Stimulated activated CD8-positive, alpha-beta memory T cell treated with anti-CD3 and anti-CD28 coated beads, Interleukin-4, amount 100 ng/mL, for 4 hours (primary cell): ENCODE measurements around the gene PPP2R2D.
"Not testable (repeated sequence)": the region's sequence is repeated elsewhere in the genome, so short reads cannot be mapped to it uniquely, and the experiment has no call there.

Experiments
- DNase-seq, 2 donors: peaks; one replicate each; pipeline ENCODE4 v3.0.0-alpha.2; 2020; ENCODE audit warnings: low read depth in 2 of 2, low spot score in 1 of 2

The PPP2R2D gene

DNA sequence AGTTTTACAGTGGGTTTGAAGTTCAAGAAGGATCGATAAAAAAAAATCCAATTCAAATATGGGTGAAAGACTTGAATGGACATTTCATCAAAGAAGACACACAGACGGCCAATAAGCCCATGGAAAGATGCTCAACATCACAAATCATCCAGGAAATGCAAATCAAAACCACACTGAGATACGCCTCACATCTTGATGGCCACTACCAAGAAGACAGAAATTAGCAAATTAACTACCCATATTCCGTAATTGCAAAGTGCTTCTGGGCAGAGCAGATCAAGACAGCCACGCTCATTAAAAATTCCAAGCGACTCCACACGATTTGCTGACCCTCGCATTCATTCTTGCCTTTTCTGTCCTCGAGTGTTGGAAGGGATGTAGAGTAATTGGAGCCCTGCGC is 34.1 kb upstream of the PPP2R2D start:
- DNase-seq = no peak

DNA sequence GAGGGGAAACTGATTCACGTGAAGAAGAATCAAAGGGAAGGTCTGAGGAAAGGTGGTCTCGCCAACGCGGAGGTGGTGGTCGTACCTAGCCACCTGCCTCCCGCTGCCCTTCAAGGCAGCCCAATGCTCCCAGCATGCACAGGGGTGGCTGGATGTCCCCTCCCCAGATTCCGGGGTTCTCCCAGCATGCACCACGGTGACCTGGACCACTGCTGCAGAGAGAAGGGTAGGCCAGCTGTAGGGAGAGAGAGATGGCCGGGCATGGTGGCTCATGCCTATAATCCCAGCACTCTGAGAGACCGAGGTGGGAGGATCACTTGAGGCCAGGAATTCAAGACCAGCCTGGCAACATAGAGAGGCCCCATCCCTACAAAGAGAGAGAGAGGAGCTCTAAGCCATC is 32.4 kb upstream of the PPP2R2D start:
- no peak for DNase-seq

DNA sequence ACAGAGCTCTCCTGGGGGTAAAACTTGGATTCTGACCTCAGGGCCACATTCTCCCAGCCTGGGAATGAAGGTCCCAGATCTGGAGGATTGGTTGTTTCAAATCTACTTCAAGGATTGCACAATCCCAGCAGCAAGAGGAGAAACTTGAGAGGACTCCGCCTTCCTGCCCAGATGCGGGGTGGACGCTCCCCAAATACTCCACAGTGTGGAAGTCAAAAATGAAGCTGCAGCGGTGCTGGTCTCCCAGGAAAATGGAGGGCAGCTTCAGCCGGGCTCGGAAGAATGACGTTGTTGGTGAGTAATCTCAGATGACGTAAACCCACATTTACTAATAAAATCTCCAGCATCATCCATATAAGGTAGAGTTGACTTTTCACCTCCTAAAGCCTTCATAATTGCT is 31.5 kb upstream of the PPP2R2D start:
- DNase-seq = no peak

DNA sequence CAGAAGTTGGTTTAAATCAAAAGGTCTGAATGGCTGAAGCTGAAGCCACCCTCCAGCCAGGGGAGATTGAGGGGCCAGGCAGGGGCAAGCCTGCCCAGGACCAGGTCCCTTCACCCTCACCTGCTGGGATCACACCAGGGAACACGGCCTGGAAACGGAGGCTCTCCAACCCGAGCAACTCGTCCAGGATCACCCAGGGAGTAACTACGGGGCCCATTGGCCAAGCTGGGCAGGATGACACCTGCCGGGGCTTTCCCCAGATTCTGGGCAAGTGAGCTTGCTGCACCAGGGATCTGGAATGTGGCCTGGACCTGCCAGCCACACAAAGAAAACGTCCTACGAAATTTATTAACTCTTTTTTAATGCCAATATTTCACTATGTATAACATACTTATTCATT is 30.4 kb upstream of the PPP2R2D start:
- no peak for DNase-seq

DNA sequence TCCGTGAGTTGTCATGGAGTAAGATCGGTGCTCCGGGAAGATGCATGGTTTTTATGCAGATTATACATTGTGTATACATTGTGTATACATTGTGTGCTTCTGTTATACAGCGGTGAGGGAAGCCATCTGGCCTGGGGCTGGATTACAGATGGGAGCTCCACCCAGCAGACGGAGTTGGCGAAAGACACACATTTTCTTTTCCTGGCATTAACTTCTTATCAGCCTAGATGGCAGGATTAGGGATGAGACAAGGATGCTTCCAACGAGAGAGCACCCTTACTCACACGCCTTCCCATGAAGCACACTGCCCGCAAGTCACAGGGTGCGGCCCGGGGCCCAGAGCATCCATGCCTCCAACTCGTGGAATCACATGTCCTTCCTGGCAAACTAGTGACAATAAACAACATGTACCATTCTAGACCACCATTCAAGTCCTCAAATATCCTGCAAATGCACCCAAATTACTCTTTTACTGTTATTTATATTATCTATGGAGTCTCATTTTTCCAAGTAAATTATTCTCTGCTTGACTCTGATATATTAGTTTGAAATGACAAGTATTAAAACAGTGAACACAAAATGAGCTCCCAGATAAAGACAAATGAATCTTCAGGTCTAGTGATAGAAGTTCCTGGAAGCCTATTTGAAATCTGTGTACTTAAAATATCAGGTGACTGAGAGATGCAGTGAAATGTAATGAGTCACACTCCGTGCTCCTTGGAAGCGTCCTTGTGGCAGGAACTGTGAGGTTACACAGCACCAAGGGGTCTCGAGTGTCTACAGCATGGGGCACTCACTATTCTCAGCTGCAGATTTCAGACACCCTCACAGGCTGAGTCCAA is 29.8 kb upstream of the PPP2R2D start:
- DNase-seq = no peak

DNA sequence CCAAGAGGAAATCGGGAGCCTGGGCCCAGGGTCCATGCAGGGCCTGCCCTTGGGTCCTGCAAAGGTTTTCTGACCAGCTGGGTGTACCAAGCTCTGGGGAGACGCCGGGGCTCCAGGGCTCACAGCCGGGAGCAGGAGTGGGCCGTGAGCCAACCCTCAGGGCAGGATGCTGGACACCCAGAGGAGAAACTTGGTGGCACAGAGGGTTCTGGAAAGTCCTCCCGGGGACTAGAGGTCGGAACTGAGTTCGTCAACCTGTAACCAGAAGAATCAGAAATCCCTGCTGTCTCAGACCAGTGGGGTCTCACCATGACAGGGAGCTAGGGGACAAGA is 29.2 kb upstream of the PPP2R2D start:
- no peak for DNase-seq

DNA sequence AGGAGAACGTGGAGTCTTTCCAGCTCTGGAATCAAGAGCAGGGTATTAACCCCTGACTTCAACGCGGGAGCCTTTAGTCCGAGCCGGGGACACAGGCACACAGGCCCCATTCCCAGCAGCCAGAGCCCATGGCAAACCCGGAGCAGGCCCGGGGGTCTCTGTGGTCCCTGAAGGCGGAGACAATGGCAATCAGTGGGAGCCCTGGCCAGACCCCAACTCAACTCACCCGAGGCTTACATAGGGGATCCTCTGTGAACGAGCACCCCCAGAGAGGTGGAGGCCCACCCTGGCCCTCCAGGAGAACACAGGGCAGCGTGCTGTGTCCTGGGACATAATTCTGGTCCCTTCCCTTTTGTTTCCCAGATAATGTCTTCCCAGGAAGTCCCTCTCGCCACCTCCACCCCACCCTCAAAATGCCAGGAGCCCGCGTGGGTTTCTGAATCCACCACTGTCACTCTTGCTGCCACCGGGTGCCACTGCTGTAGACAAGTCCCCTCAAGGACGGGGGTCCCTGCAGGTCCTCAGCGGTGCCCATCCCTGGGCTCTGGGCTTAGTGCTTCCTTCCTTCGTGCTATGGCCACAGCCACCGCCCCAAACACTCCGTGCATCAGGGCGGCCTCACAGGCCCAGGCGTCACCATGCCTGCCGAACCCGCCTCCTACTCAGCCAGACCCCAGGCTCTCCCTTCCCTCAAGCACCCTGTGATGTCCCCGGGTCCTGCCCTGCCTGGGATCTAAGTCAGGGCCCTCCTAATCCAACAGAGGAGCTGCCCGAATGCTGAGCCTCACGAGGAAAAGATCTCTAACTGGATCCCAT is 28.6 kb upstream of the PPP2R2D start:
- no peak for DNase-seq

DNA sequence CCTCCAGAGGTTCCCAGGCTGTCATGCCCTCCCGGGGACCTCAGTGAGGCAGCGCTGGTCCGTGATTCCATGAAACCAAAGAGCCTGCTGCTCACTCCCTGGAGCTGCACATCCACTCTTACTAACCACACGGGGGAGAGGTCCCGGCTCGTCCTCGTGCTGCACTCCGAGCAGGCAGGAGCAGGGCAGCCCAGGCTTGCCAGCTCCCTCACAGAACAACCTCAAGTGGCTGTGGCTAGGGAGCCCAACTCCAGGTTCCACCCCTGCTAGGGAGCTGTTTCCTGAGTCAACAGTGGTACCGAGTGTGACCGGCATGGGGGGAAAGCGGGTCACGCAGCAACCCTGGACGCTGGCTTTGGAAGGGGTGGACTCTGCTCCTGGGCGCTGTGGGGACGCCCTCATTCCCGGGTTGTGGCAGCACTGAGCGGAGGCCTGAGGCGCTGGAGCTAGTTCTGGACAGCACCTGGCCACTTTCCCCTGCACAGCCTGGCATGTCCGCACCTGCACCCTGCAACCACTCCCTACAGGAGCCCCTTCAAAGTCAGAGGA is 27.9 kb upstream of the PPP2R2D start:
- no peak for DNase-seq

DNA sequence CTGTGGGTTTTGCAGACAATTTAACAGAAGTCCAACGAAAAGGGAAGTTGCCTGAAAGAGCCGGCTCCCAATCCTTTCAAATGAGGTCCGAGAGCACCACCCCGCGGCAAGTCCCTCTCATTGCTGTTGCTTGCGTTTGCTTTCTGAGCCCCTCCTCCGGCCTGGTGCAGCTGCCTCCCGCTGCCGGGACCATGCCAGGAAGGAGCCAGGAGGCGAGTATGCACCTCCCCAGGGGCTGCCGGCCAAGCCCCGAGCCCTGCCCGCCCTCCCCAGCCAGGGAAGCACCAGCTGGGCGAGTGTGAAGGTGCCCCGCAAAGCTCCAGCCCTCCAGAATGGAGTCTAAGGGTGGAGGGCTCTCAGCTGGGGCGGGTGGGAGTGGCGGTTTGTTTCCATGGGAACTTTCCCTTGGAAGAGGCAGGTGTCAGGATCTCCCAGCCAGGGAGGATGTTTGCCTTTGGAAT is 25.8 kb upstream of the PPP2R2D start:
- peak in 1 of 2 donors; percentile 13 for DNase-seq

DNA sequence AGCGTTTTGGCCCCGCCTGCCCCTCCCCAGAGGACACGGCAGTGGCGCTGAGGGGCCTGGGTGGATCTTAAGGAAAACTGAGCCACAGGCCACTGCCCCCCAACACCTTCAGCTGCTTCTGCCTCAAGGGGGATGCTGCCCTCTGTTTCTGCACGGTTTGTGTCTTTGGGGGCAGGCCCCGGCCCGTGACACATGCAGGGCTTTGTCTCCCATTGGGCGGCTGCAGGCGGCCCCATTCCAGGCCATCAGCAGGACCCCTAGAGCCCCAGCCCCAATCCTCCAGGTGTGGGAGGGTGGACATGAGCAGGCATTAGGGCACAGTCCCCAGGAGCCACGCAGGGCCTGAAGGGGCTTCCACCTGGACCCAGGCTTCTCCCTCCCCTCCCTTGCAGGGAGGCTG is 25.3 kb upstream of the PPP2R2D start:
- no peak for DNase-seq

DNA sequence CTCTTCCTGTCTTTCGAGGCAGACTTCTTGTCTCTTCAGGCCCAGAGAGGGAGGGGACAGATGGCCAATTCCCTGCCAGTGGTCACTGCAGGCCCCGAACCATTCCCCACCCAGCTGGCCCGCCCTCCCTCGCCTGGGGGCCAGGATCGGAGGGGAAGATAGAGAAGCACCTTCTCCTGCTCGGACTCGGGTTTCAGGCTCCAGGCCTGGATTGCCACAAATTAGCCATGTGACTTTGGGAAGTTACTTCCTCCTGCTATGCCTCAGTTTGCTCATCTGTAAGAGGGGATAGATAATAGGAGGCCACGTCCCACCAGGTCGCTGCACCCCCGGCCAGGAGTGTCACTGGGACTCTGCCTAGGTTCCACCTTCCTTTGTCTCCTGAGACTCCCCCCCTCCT is 24.8 kb upstream of the PPP2R2D start:
- no peak for DNase-seq

DNA sequence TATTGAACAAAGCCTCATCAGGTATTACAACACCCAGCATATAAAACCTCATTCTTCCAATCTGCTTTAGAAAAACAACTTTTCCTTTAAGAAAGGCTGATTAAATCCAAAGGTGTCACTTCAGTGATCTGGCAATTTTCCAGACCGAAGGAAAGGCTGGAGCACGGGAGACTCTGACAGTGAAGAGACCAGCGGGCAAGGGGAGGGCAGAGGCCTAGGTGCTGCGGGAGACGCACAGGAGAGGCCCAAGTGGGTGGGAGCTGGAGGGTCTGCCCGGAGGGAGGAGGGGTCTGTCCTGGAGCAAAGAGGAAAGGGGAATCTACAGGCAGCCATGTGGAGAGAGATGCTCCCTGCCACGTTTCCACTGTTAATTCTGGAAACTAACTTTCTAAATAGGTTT is 24.3 kb upstream of the PPP2R2D start:
- no peak for DNase-seq

DNA sequence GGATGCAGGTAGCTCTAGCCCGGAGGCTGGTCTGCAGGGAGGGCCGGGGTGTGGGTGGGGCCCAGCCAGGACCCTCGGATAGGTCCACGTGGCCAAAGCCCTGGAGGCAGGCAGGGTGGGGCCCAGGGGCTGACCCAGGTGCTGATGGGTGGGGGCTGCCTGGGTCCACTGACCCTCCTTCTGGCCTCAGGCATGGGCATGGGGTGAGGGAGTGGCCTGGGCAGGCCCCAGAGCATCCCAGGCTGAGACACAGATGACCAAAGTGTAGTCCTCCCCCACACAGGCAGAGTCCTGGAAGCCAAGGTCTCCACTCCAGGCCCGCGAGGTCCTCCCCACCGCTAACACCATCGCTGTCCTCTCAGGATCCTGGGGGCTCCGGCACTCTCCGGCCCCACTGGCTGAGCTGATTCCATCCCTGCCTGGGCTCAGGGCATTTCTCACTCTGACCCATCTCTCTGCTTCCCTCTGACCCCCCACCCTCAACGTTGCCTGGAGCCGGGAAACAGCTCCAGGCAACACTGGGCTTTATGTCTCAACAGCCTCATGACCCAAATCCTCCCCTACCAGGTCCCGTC is 20.7 kb upstream of the PPP2R2D start:
- DNase-seq = no peak

DNA sequence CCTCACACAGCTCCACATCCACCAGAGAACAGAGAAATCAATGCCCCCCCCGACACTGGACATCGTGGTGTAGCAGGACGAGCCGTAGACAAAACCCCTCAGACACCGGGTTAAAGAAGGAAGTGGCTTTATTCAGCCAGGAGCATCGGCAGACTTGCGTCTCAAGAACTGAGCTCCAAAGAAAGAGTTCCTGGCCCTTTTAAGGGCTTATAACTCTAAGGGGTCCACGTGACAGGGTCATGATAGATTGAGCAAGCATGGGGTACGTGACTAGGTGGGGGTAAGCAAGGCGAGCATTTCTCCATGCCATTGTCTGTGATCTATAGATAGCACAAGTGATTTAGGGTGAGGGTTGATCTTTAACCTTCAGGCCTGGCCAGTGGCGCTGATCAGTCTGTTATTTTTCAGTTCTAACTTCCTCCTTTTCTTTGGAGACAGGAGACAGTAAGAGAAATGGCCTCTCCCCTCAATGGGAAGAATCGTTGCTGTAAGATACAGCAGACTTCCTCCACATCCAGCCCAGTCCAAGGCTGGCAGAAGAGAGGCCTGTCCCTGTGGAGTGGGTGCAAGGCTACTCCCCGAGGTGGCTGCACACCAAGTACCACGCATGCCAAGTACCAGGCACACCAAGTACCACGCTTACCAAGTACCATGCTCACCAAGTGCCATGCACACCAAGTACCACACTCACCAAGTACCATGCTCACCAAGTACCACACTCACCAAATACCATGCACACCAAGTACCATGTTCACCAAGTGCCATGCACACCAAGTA is 19.5 kb upstream of the PPP2R2D start:
- no peak for DNase-seq

DNA sequence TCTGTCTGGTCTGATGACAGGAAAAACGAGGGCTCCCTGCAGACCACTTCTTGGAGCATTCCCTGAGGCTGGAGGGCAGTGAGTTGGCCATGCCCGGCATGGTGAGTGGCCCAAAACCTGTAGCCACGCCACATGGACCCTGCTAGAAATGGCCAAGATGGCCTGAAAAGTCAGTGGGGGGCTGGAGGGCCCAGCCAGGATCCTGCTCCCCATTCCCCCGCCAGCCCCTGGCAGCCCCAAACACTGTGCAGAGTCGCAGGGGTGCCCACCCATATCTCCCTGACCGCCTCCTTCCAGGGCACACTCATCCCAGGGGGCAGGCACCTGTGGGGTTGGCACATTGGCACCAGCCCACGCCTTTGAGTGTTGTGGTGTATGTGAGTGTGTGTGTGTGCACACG is 18.7 kb upstream of the PPP2R2D start:
- no peak for DNase-seq

DNA sequence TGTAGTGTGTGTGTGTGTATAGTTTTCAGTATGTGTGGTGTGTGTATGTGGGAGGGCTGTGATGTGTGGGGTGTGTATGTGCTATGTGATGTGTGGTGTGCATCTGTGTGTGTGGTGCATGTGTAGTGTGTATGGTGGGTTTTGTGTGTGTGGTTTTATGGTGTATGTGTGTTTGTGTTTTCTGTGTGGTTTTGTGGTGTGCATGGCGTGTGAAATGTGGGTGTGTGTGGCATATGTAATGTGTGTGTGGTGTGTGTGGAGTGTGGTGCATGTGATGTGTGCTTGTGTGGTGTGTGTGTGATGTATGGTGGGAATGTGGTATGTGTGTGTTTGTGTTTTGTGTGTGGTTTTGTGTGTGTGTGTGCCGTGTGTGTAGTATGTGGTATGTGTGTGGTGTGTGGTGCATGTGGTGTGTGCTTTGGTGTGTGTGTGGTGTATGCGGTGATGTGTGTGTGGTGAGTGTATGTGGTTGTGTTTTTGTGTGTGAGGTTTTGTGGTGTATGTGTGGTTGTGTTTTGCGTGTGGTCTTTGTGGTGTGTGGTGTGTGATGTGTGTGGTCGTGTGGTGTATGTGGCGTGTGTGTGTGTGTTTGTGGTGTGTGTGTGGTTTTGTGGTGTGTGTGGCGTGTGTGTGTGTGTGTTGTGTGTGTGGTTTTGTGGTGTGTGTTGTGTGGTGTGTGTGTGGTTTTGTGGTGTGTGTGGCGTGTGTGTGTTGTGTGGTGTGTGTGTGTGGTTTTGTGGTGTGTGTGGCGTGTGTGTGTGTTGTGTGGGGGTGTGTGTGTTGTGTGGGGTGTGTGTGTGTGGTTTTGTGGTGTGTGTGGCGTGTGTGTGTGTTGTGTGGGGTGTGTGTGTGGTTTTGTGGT is 18.0 kb upstream of the PPP2R2D start:
- no peak for DNase-seq

DNA sequence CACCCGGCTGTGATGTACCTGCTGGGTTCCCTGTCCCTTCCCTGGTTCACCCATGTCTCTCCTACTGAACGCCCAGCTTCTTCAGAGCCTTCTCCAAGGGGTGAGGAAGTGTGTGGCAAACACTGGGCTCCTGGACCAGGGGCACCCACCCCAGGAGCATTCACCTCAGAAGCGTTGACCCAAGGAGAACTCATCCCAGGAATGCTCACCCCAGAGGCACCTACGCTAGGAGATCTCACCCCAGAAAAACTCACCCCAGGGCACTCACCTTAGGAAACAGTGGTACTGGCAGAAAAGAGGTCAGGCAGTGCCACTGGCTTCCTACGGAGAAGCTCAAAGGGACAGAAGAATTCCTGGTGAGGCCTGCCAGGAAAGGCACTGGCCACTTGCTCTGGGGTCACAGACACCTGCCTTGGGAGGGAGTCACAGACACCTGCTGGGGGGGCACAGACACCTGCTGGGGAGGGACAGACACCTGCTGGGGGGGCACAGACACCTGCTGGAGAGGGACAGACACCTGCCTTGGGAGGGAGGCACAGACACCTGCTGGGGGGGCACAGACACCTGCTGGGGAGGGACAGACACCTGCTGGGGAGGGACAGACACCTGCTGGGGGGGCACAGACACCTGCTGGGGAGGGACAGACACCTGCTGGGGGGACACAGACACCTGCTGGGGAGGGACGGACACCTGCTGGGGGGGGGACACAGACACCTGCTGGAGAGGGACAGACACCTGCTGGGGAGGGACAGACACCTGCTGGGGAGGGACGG is 17.0 kb upstream of the PPP2R2D start:
- not testable (repeated sequence) for DNase-seq

DNA sequence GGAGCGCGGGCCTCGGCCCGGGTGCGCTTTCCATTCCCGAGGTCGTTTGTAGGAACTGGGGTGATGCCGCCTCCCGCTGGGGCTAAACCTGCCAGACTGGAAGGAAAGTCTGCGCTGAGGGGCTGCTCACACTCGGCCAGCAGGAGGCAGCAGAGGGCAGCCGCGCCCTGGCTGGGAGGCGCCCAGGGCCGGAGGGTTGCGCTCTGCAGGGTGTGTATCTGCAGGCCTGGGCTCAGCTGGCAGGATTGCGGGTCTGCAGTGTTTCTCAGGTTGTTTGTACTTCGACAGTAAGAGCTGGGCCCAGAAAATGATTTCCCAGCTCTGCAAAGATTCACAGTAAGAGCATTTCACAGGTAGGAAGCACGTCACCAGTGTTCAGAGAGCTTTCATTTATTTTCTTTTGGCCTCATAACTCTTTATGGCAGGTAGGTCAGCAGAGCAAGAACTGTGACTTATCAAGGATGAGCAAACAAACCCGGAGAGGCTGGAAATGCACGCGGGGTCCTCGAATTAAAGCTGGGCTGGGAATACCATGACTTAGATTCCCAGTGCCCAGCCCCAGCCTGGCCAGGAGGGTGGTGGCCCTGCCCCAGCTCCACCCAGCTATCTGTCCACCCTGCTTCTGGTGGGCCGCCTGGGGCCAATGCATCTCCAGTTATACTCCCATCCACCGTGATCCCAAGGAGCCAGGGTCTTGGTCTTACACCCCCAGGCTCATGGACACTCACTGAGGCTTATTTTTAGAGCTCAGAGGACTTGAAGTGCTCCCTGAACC is 15.2 kb upstream of the PPP2R2D start:
- DNase-seq = peak; percentile 56 to 75

DNA sequence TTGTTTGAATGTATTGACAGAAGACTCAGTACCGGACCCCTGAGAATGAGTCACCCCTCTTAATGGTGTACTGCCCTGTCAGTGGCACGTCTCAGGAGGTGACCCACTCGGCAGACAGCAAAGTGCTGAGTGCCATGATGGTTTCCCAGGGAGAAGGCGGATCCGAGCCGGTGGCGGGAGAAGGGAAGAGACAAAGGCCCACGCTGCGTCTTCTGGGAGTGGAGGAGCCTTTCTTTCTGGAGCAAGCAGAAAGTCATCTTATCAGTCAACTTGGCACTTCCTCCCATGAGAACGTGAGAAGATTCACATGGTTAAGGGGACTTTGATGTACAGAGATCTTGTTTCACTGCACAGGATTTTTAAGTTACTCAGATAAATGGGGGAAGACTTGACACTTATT is 14.6 kb upstream of the PPP2R2D start:
- DNase-seq = no peak
